Body of pancreas (tissue), 4 donors: ENCODE data around the gene DSE.

Experiments
- CTCF ChIP-seq, 7 experiments: fragments of 450-650 bp in 4 of 7; fragments of 200-600 bp in 3 of 7; sonication (generic) in 3 of 7; IDR thresholded peaks; one replicate each; pipeline ENCODE4 v1.5.1; 2016 to 2019; ENCODE audit warnings: antibody characterized with exemption in 7 of 7
- POLR2A ChIP-seq, 3 donors: fragments of 450-650 bp; IDR thresholded peaks; one replicate each; pipeline ENCODE4 v1.6.1; 2016; ENCODE audit warnings: antibody characterized with exemption in 3 of 3, mild to moderate bottlenecking in 2 of 3

- TF ChIP-seq CTCF (IDR thresholded peaks at IDR 0.05) (no peak), POLR2A (IDR thresholded peaks at IDR 0.05) (no peak)
Observed at GRCh38 chr6:116399287-116399686, 28.5 kb downstream of the DSE start.
